NT2/D1 (cell line): ENCODE results near the gene ZFHX3.

Experiments
- SUZ12 ChIP-seq: IDR thresholded peaks from 2 replicates; pipeline ENCODE4 v1.6.1; 2011; ENCODE audit not compliant: insufficient read length, insufficient read depth; ENCODE audit errors: extremely low read depth
- YY1 ChIP-seq: IDR thresholded peaks from 2 replicates; pipeline ENCODE4 v1.6.1; 2011; ENCODE audit not compliant: insufficient read length, insufficient read depth
- ZNF274 ChIP-seq: IDR thresholded peaks from 2 replicates; pipeline ENCODE4 v1.6.1; 2011; ENCODE audit warnings: mild to moderate bottlenecking, low read depth, low read length

DNA sequence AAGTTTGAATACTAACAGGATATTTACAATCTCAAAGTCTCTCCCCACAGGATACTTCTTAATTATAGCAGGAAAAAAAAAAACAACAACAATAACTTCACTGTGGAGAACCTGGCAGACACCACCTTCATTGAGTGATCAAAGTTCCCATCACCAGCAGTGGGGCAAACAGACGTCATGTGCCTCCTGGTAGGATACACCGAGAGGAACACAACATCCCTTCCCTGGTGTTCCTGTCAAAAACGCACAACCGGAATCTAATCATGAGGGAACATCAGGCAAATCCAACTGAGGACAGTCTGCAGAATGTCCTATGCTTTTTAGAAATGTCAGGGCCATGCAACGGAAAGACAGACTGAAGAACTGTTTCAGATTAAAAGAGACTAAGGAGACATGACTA lies 80.0 kb downstream of the ZFHX3 start:
- TF ChIP-seq YY1 (no peak), ZNF274 (no peak), SUZ12 (no peak)
